Prostate gland (tissue), 2 donors: ENCODE data around the gene LMAN2L. TPM values are rescaled to one million over a fixed set of nuclear protein-coding genes. Genes with fewer than 3 reads are reported as not detected.

Experiments used
- DNase-seq: peaks from one replicate; pipeline ENCODE4 v3.0.0-alpha.2; 2019; ENCODE audit warnings: low spot score
- H3K27ac ChIP-seq, 2 donors: fragments of 200-600 bp; sonication (generic); 2 replicates each; pipeline ENCODE4 v1.5.1; 2017 to 2019
- H3K27me3 ChIP-seq: fragments of 200-600 bp; sonication (generic); replicated peaks from 2 replicates; pipeline ENCODE4 v1.5.1; 2019; ENCODE audit not compliant: insufficient read depth
- H3K36me3 ChIP-seq, 2 donors: fragments of 200-600 bp; sonication (generic); 1 replicate in 1 of 2; 2 replicates in 1 of 2; pipeline versions ENCODE4 v1.5.1 to v1.8.1; 2017 to 2019
- H3K4me1 ChIP-seq: fragments of 200-600 bp; sonication (generic); replicated peaks from 2 replicates; pipeline ENCODE4 v1.5.1; 2019
- H3K4me3 ChIP-seq, 2 donors: fragments of 200-600 bp; sonication (generic); 2 replicates each; pipeline ENCODE4 v1.5.1; 2017 to 2019
- H3K9me3 ChIP-seq: fragments of 200-600 bp; sonication (generic); 2 replicates; pipeline ENCODE4 v1.5.1; 2017
- CTCF ChIP-seq, 4 experiments: fragments of 200-600 bp in 2 of 4; fragments of 450-650 bp in 2 of 4; sonication (generic) in 2 of 4; IDR thresholded peaks; 1 replicate in 3 of 4; 2 replicates in 1 of 4; pipeline ENCODE4 v1.5.1; 2016 to 2019; ENCODE audit warnings: antibody characterized with exemption in 4 of 4, mild to moderate bottlenecking in 2 of 4, moderate library complexity in 2 of 4
- POLR2A ChIP-seq: fragments of 450-650 bp; IDR thresholded peaks from one replicate; pipeline ENCODE4 v1.6.1; 2016; ENCODE audit warnings: antibody characterized with exemption, mild to moderate bottlenecking
- POLR2AphosphoS5 ChIP-seq: sonication (generic); formaldehyde crosslinking; IDR thresholded peaks from one replicate; pipeline ENCODE4 v1.6.1; 2017; ENCODE audit warnings: antibody characterized with exemption
- WGBS: methylation state at CpG from one replicate; pipeline ENCODE4 v1.1.5; 2018; 5-methylcytosine and 5-hydroxymethylcytosine counted together
- intact Hi-C: fragments of 100-400 bp; cut with DNase I; formaldehyde crosslinking; loops from one replicate; pipeline ENCODE4 v1.14.2; 2022
- total RNA-seq, 2 donors: library from RNA; depleted of rRNA; stranded (reverse); fragments of >200 nt; gene quantifications; one replicate each; pipeline ENCODE4 v1.1.0, GENCODE V29; 2016

The LMAN2L gene
- total RNA-seq, 2 donors from 2014 or later, result 26.1 to 26.8 TPM

DNA sequence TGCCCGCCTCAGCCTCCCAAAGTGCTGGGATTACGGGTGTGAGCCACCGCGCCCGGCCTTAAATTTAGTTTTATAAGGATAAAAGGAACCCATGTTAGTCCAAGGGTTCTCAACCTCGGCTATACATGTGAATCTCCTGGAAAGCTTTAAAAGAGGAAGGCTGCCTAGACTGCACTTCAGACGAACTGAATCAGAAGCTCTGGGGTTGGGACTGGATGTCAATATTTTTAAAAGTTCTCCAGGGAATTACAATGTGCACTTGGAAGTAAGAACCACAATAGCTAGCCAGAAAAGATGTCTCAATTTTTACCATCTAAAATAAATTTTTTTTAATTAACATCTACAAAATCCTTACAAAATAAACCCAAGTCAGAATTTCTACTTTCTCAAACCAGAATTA is 10.1 kb downstream of the LMAN2L start:
- H3K36me3 ChIP-seq, result peaks cover 0 to 21% of the 10 kb centered on the region in 2 donors
- H3K4me3 ChIP-seq, result no peak overlapping the region
- H3K9me3 ChIP-seq, result no peaks in the 10 kb centered on the region
- WGBS, result 85% methylated on average over 7 of the region's 7 CpGs
- no peak for TF ChIP-seq POLR2AphosphoS5
- TF ChIP-seq POLR2A, result no peak
- TF ChIP-seq CTCF (IDR thresholded peaks at IDR 0.05), result no peak
- no peak overlapping the region for H3K27ac ChIP-seq
- intact Hi-C loops, result loop anchor here (10.0 kb wide), 1 partner anchor 95 kb away; the partner anchor contains the start of gene KANSL3
- DNase-seq, result no peak
- no peaks in the 10 kb centered on the region for H3K4me1 ChIP-seq
- no peaks in the 10 kb centered on the region for H3K27me3 ChIP-seq

DNA sequence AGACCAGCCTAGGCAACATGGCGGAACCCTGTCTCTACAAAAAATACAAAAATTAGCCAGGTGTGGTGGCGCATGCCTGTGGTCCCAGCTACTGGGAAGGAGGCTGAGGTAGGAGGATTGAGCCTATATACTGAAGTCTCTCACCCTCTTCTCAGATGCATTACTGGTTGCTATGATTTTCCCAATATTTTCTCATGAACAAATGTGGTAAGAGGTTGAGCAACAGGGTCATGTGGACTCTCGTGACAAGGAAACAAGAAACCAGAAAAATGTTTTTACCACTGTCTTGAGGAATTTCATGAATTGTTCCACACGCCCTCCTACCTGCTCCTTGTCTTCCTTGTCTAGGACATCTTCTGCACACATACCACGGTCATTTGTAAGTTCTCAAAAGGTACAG is 12.4 kb downstream of the LMAN2L start:
- WGBS, result 94% methylated on average over 5 of the region's 5 CpGs
- no peaks in the 10 kb centered on the region for H3K4me1 ChIP-seq
- no peak for DNase-seq
- intact Hi-C loops, result no loop called here
- H3K36me3 ChIP-seq, result peaks cover 0 to 10% of the 10 kb centered on the region in 2 donors
- no peak overlapping the region for H3K4me3 ChIP-seq
- no peaks in the 10 kb centered on the region for H3K9me3 ChIP-seq
- H3K27ac ChIP-seq, result no peak overlapping the region
- TF ChIP-seq POLR2AphosphoS5 (no peak), CTCF (IDR thresholded peaks at IDR 0.05) (no peak), POLR2A (no peak)
- no peaks in the 10 kb centered on the region for H3K27me3 ChIP-seq

DNA sequence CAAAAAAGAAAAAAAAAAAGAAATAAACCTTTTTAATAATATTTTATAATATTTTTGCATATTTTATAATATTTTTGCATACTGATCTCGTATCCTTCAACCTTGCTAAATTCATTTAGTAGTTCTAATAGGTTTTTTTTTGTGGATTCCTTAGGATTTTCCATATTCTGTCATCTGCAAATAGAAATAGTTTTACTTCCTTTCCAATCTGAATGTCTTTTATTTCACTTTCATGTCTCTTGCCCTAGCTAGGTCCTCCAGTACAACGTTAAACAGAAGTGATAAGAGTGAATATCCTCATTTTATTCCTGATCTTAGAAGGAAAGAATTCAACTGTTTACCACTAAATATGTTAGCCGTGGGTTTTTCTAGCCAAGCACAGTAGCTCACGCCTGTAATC is 13.7 kb downstream of the LMAN2L start:
- Histone ChIP-seq H3K27me3 (no peaks in the 10 kb centered on the region), H3K9me3 (no peaks in the 10 kb centered on the region), H3K4me3 (no peak overlapping the region), H3K36me3 (peaks cover 0 to 10% of the 10 kb centered on the region in 2 donors), H3K4me1 (no peaks in the 10 kb centered on the region), H3K27ac (no peak overlapping the region)
- WGBS, result 92% methylated on average over 4 of the region's 4 CpGs
- DNase-seq, result no peak
- intact Hi-C loops, result no loop called here
- no peak for TF ChIP-seq POLR2AphosphoS5
- TF ChIP-seq POLR2A, result no peak
- TF ChIP-seq CTCF (IDR thresholded peaks at IDR 0.05), result no peak

DNA sequence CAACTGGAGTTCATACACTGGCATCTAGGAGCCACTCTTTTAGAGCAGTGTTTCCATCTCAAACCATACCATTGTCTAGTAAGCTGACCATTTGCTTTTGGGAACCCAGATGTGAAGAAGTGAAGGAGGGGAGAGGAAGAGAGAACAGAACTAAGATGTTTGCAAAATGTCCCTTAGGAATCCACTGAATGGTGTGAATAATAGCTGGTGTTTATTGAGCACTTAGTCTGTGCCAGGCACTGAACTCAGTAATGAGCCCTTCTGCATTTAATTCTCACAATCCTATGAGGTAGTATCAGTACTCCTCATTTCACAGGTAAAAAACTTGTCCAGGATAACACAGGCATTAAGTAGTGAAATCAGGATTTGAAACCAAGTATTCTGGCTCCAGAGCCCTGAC is 23.5 kb downstream of the LMAN2L start:
- H3K9me3 ChIP-seq, result no peaks in the 10 kb centered on the region
- TF ChIP-seq POLR2AphosphoS5, result no peak
- no peak overlapping the region for H3K4me3 ChIP-seq
- H3K36me3 ChIP-seq, result peaks cover 2 to 4% of the 10 kb centered on the region in 2 donors
- intact Hi-C loops, result no loop called here
- H3K27me3 ChIP-seq, result no peaks in the 10 kb centered on the region
- no peak overlapping the region for H3K27ac ChIP-seq
- H3K4me1 ChIP-seq, result no peaks in the 10 kb centered on the region
- DNase-seq, result no peak

DNA sequence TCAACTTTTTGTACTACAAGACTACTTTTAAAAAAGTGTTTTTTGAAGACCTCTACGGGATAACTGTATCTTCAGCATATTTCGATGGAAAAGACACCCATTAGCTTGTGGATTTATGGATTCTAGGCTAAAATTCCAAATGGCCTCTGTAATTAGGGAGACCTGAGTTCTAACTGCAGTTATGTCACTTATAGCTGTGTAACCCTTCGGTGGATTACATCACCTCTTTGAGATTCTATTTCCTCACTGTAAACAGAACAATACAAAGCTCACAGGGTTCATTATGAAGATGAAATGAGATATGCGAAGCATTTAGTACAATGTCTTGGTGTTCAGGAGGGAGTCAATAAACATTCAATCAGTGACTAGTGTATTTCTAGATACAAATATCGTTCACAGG is 24.2 kb downstream of the LMAN2L start:
- 87% methylated on average over 5 of the region's 5 CpGs for WGBS
- intact Hi-C loops, result no loop called here
- H3K36me3 ChIP-seq, result peaks cover 5 to 9% of the 10 kb centered on the region in 2 donors
- H3K9me3 ChIP-seq, result no peaks in the 10 kb centered on the region
- no peak for DNase-seq
- no peak overlapping the region for H3K27ac ChIP-seq
- H3K27me3 ChIP-seq, result no peaks in the 10 kb centered on the region
- no peaks in the 10 kb centered on the region for H3K4me1 ChIP-seq
- no peak for TF ChIP-seq POLR2A
- no peak overlapping the region for H3K4me3 ChIP-seq

- Histone ChIP-seq H3K27ac (no peak overlapping the region), H3K27me3 (no peaks in the 10 kb centered on the region), H3K36me3 (peaks cover 7 to 32% of the 10 kb centered on the region in 2 donors), H3K4me3 (no peak overlapping the region), H3K4me1 (no peaks in the 10 kb centered on the region), H3K9me3 (no peaks in the 10 kb centered on the region)
- DNase-seq, result no peak
- 88% methylated on average over 3 of the region's 3 CpGs for WGBS
- TF ChIP-seq CTCF (IDR thresholded peaks at IDR 0.05), result no peak
- no peak for TF ChIP-seq POLR2A
- TF ChIP-seq POLR2AphosphoS5, result no peak
- intact Hi-C loops, result no loop called here
Observed at GRCh38 chr2:96710985-96711384, 28.9 kb downstream of the LMAN2L start.
